HCT116 (cell line): ENCODE results near the gene CTBP1. TPM values are rescaled to one million over a fixed set of nuclear protein-coding genes. Genes with fewer than 3 reads are reported as not detected.

ENCODE experiments used
- ATAC-seq: fragments of 200-7000 bp; cut with Tn5 transposase; 2 replicates; pipeline ENCODE4 v1.9.1; 2020; ENCODE audit warnings: mild to moderate bottlenecking, moderate library complexity
- BruUV-seq: library from RNA; stranded (reverse); fragments of 400-500 nt; replicated peaks from 2 replicates; lab custom pipeline; 2021; lab: Mats Ljungman, UMichigan
- CTCF ChIA-PET: fragments of 300-600 bp; sonication (Branson Sonifier 250); formaldehyde crosslinking; loops from one replicate; lab custom pipeline; 2021; ENCODE audit warnings: antibody characterized with exemption; lab: Charles Lee
- POLR2A ChIA-PET: fragments of 300-600, 350-600 bp; sonication (Branson Sonifier 250); formaldehyde crosslinking; loops from one replicate; lab custom pipeline; 2021; ENCODE audit warnings: antibody characterized with exemption; lab: Charles Lee
- RAD21 ChIA-PET, 2 experiments: fragments of 300-600 bp; sonication (Branson Sonifier 250); formaldehyde crosslinking; loops; one replicate each; lab custom pipeline; 2023; ENCODE audit warnings: low total read pairs in 2 of 2; ENCODE audit not compliant: uncharacterized antibody in 2 of 2, unreplicated experiment in 2 of 2, low non-redundant PET in 1 of 2; lab: Charles Lee
- DNase-seq: peaks from one replicate; pipeline ENCODE4 v3.0.0-alpha.2; 2010; ENCODE audit warnings: low read depth, low spot score
- H2AFZ ChIP-seq: fragments of 200-600 bp; shearing (Covaris generic), sonication (generic); 2 replicates; pipeline ENCODE4 v1.6.1; 2017; ENCODE audit warnings: low read depth, mixed run types, mixed read lengths, antibody characterized with exemption, low read length; ENCODE audit not compliant: poor library complexity, severe bottlenecking
- H3K27ac ChIP-seq: 2 replicates; pipeline ENCODE4 v1.5.1; 2012; ENCODE audit warnings: low read depth, low read length
- H3K27me3 ChIP-seq: fragments of 200-600 bp; sonication (generic); 2 replicates; pipeline ENCODE4 v1.6.1; 2016; ENCODE audit warnings: mixed run types, low read length, mixed read lengths; ENCODE audit not compliant: insufficient read depth
- H3K36me3 ChIP-seq, 2 experiments: fragments of 200-500 bp in 1 of 2; fragments of 200-600 bp in 1 of 2; sonication (Bioruptor generic) in 1 of 2; sonication (generic) in 1 of 2; 2 replicates each; pipeline versions ENCODE4 v1.5.1 to v1.6.1; 2014 to 2016; ENCODE audit warnings: low read length in 2 of 2, inconsistent platforms in 1 of 2, mixed read lengths in 1 of 2, mixed run types in 1 of 2; ENCODE audit not compliant: insufficient read depth in 2 of 2, control insufficient read depth in 1 of 2
- H3K4me1 ChIP-seq, 2 experiments: fragments of 200-600 bp in 1 of 2; sonication (generic) in 1 of 2; 2 replicates each; pipeline versions ENCODE4 v1.5.1 to v1.6.1; 2012 to 2017; ENCODE audit warnings: low read length in 2 of 2, inconsistent platforms in 1 of 2, mild to moderate bottlenecking in 1 of 2, mixed read lengths in 1 of 2, mixed run types in 1 of 2, moderate library complexity in 1 of 2; ENCODE audit not compliant: insufficient read depth in 2 of 2, control insufficient read depth in 1 of 2
- H3K4me2 ChIP-seq: fragments of 200-600 bp; sonication (generic); 2 replicates; pipeline ENCODE4 v1.6.1; 2017; ENCODE audit warnings: mixed run types, low read length, mixed read lengths
- H3K4me3 ChIP-seq, 2 experiments: fragments of 200-600 bp in 1 of 2; sonication (generic) in 1 of 2; replicated peaks in 1 of 2; 2 replicates each; pipeline ENCODE4 v1.5.1; 2011 to 2016; ENCODE audit warnings: low read length in 2 of 2, control low read depth in 1 of 2, low read depth in 1 of 2, mild to moderate bottlenecking in 1 of 2, mixed read lengths in 1 of 2, mixed run types in 1 of 2
- H3K79me2 ChIP-seq: fragments of 200-600 bp; sonication (generic); 2 replicates; pipeline ENCODE4 v1.6.1; 2017; ENCODE audit warnings: mild to moderate bottlenecking, mixed run types, low read length, moderate library complexity, mixed read lengths; ENCODE audit not compliant: insufficient read depth
- H3K9ac ChIP-seq: fragments of 200-600 bp; sonication (generic); 2 replicates; pipeline ENCODE4 v1.6.1; 2016; ENCODE audit warnings: low read length, mixed read lengths
- H3K9me2 ChIP-seq: fragments of 200-600 bp; sonication (generic), shearing (Covaris generic); 2 replicates; pipeline ENCODE4 v1.6.1; 2017; ENCODE audit warnings: mixed run types, mild to moderate bottlenecking, moderate library complexity; ENCODE audit not compliant: insufficient read depth
- H3K9me3 ChIP-seq, 2 experiments: fragments of 200-500 bp in 1 of 2; fragments of 200-600 bp in 1 of 2; sonication (Bioruptor generic) in 1 of 2; sonication (generic) in 1 of 2; 2 replicates each; pipeline ENCODE4 v1.6.1; 2014 to 2017; ENCODE audit warnings: low read length in 2 of 2, mixed read lengths in 2 of 2, inconsistent platforms in 1 of 2, low read depth in 1 of 2, mild to moderate bottlenecking in 1 of 2, mixed run types in 1 of 2, moderate library complexity in 1 of 2; ENCODE audit not compliant: control insufficient read depth in 1 of 2, insufficient read depth in 1 of 2
- H4K20me1 ChIP-seq: fragments of 200-600 bp; sonication (generic), shearing (Covaris generic); 2 replicates; pipeline ENCODE4 v1.6.1; 2017; ENCODE audit warnings: mixed run types, mild to moderate bottlenecking, moderate library complexity; ENCODE audit not compliant: insufficient read depth
- CBX3 ChIP-seq: IDR thresholded peaks from 2 replicates; pipeline ENCODE4 v1.6.1; 2012; ENCODE audit warnings: low read depth
- EGR1 ChIP-seq: IDR thresholded peaks from 2 replicates; pipeline ENCODE4 v1.6.1; 2012; ENCODE audit warnings: low read depth
- EZH2 ChIP-seq: fragments of 200-600 bp; sonication (generic); IDR thresholded peaks from 2 replicates; pipeline ENCODE4 v1.6.1; 2017; ENCODE audit warnings: antibody characterized with exemption, mixed run types
- FOSL1 ChIP-seq: IDR thresholded peaks from 2 replicates; pipeline ENCODE4 v1.6.1; 2012; ENCODE audit warnings: low read depth
- JUND ChIP-seq: IDR thresholded peaks from 2 replicates; pipeline ENCODE4 v1.6.1; 2012
- POLR2A ChIP-seq: IDR thresholded peaks from 2 replicates; pipeline ENCODE4 v1.7.0; 2011; ENCODE audit warnings: borderline replicate concordance; ENCODE audit not compliant: insufficient read depth, insufficient read length; ENCODE audit errors: extremely low read depth
- POLR2AphosphoS5 ChIP-seq: IDR thresholded peaks from 2 replicates; pipeline ENCODE4 v1.6.1; 2011; ENCODE audit warnings: mild to moderate bottlenecking, low read depth, low read length, moderate library complexity
- SIN3A ChIP-seq: IDR thresholded peaks from 2 replicates; pipeline ENCODE4 v1.6.1; 2012; ENCODE audit warnings: low read depth
- SRF ChIP-seq: IDR thresholded peaks from 2 replicates; pipeline ENCODE4 v1.6.1; 2012; ENCODE audit warnings: low read depth
- TCF7L2 ChIP-seq: IDR thresholded peaks from 2 replicates; pipeline ENCODE4 v1.7.0; 2011; ENCODE audit warnings: borderline replicate concordance, inconsistent platforms; ENCODE audit not compliant: insufficient read depth, insufficient read length; ENCODE audit errors: extremely low read depth
- YY1 ChIP-seq: IDR thresholded peaks from 2 replicates; pipeline ENCODE4 v1.6.1; 2011; ENCODE audit warnings: low read length, low read depth, moderate library complexity, mild to moderate bottlenecking; ENCODE audit not compliant: insufficient replicate concordance; ENCODE audit errors: extremely low read depth
- ZNF274 ChIP-seq: fragments of 200-500 bp; sonication (Bioruptor generic); IDR thresholded peaks from 2 replicates; pipeline ENCODE4 v1.6.1; 2014; ENCODE audit warnings: mild to moderate bottlenecking, low read depth, low read length, inconsistent platforms
- intact Hi-C: fragments of 100-400 bp; cut with micrococcal nuclease; formaldehyde crosslinking; loops from 2 replicates; pipeline ENCODE4 v1.10.0; 2022
- total RNA-seq: library from RNA; stranded (reverse); gene quantifications from one replicate; pipeline ENCODE4 v1.2.1, GENCODE V29; 2021; ENCODE audit not compliant: unreplicated experiment
- TF ChIP-seq, protein P1 (sequence below), 3 experiments: fragments of 200-600 bp in 1 of 3; sonication (generic) in 1 of 3; IDR thresholded peaks in 2 of 3; conservative IDR thresholded peaks in 1 of 3; 2 replicates each; pipeline ENCODE4 v1.5.1; 2012 to 2017; ENCODE audit warnings: low read depth in 2 of 3, low read length in 2 of 3, antibody characterized with exemption in 1 of 3, borderline replicate concordance in 1 of 3, control low read depth in 1 of 3, mild to moderate bottlenecking in 1 of 3, mixed read lengths in 1 of 3, mixed run types in 1 of 3, moderate library complexity in 1 of 3; ENCODE audit not compliant: insufficient read depth in 1 of 3
- TF ChIP-seq, protein P2 (sequence below): IDR thresholded peaks from 2 replicates; pipeline ENCODE4 v1.6.1; 2012
- TF ChIP-seq, protein P3 (sequence below): IDR thresholded peaks from 2 replicates; pipeline ENCODE4 v1.6.1; 2012

Gene CTBP1
- total RNA-seq, 1 experiment from 2014 or later = 175 TPM

DNA sequence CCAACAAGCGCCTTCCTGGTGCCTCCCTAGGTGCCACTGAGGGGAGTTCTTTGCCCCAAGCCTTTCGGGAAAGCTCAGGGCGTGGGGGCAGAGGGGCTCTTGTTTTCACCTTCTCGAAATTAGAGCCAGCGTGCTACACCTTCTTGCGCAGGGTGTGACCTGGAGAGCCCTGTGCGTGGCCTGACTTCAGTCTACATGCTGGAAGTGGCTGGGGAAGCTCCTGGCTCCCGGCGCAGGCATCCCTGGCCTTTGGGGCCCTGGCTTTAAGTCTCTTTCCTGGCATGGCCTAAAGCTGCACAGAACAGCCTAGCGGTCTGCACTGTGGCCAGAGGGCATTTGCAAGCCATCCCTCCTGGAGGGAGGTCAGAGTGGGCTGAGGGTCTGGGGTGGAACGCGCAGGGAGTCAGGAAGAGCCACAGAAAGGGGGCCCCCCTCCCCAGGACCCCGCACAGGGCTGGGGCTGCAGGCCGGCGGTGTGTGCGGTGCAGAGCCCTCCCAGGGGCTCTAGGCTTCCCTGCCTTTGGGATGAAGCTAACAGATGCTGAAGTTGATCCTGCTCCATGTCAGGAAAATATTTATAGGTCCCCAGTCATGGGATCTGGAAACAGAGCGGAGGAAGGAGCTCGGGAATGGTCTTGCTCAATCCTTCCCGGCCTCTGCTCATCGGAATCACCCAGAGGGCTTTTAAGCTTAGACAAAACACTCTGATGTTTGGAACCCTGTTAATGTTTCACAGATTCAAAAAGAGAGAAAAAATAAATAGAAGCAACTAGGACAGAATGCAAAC is 75.8 kb downstream of the CTBP1 start:
- no peaks in the 10 kb centered on the region for H3K9me2 ChIP-seq
- H3K36me3 ChIP-seq = no peaks in the 10 kb centered on the region
- ChIA-PET CTCF (no interaction called here), POLR2A (no interaction called here), RAD21 (no interaction called here)
- H3K4me3 ChIP-seq = no peak overlapping the region
- no peak overlapping the region for H3K27ac ChIP-seq
- BruUV-seq = no TSS peak
- intact Hi-C loops = no loop called here
- ATAC-seq = no peak
- H4K20me1 ChIP-seq = no peaks in the 10 kb centered on the region
- H3K27me3 ChIP-seq = no peaks in the 10 kb centered on the region
- H2AFZ ChIP-seq = no peak overlapping the region
- no peak overlapping the region for H3K4me2 ChIP-seq
- DNase-seq = no peak
- no peaks in the 10 kb centered on the region for H3K9me3 ChIP-seq
- H3K4me1 ChIP-seq = peaks cover 0 to 13% of the 10 kb centered on the region in 2 experiments; a peak in 2 of 4 replicates
- no peaks in the 10 kb centered on the region for H3K79me2 ChIP-seq
- TF ChIP-seq EGR1 (no peak), TCF7L2 (no peak), JUND (no peak), ZNF274 (no peak), EZH2 (no peak), YY1 (no peak), POLR2A (no peak), FOSL1 (no peak), SRF (no peak), POLR2AphosphoS5 (no peak), SIN3A (no peak), CBX3 (no peak)
- TF ChIP-seq, protein P1, sequence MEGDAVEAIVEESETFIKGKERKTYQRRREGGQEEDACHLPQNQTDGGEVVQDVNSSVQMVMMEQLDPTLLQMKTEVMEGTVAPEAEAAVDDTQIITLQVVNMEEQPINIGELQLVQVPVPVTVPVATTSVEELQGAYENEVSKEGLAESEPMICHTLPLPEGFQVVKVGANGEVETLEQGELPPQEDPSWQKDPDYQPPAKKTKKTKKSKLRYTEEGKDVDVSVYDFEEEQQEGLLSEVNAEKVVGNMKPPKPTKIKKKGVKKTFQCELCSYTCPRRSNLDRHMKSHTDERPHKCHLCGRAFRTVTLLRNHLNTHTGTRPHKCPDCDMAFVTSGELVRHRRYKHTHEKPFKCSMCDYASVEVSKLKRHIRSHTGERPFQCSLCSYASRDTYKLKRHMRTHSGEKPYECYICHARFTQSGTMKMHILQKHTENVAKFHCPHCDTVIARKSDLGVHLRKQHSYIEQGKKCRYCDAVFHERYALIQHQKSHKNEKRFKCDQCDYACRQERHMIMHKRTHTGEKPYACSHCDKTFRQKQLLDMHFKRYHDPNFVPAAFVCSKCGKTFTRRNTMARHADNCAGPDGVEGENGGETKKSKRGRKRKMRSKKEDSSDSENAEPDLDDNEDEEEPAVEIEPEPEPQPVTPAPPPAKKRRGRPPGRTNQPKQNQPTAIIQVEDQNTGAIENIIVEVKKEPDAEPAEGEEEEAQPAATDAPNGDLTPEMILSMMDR (IDR thresholded peaks at IDR 0.05 in 2 of 3, conservative IDR thresholded peaks at IDR 0.05 in 1 of 3; ENCODE audit: borderline replicate concordance in 1 of 3, insufficient read depth in 1 of 3, low read depth in 2 of 3, low read length in 2 of 3) = no peak
- TF ChIP-seq, protein P2, sequence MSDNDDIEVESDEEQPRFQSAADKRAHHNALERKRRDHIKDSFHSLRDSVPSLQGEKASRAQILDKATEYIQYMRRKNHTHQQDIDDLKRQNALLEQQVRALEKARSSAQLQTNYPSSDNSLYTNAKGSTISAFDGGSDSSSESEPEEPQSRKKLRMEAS = no peak
- TF ChIP-seq, protein P3, sequence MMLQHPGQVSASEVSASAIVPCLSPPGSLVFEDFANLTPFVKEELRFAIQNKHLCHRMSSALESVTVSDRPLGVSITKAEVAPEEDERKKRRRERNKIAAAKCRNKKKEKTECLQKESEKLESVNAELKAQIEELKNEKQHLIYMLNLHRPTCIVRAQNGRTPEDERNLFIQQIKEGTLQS = no peak
- TF ChIP-seq, all 23 proteins: peak for 0
- no peak overlapping the region for H3K9ac ChIP-seq
